ENCODE data around the gene PRKCA.
"Not testable (repeated sequence)": the region's sequence is repeated elsewhere in the genome, so short reads cannot be mapped to it uniquely, and the experiment has no call there.

The PRKCA gene

GRCh38 chr17:66698270-66698669, 395.9 kb downstream of the PRKCA start:
- DNase-seq (ENCODE audit: low read depth in 2 of 3, low spot score in 1 of 3): no peak

DNA sequence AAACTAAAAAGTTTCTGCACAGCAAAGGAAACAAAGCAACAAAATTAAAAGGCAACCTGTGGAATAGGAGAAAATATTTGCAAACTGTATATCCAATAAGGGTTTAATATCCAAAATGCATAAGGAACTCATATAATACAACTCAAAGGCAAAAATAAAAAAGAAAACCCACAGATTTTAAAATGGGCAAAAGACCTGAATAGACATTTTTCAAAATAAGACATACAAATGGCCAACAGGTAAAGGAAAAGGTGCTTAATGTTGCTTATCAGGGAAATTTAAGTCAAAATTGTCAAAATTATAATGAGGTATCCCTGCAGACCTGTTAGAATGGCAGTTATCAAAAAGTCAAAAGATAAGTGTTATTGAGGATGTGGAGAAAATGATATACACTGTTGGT, 399.0 kb downstream of the PRKCA start:
- no peak for DNase-seq (ENCODE audit: low read depth in 2 of 3, low spot score in 1 of 3)

- no peak for DNase-seq (ENCODE audit: low read depth in 2 of 3, low spot score in 1 of 3)
These were observed 399.9 kb downstream of the PRKCA start for GRCh38 chr17:66702106-66702936.

- DNase-seq (ENCODE audit: low read depth in 2 of 3, low spot score in 1 of 3): no peak
These were observed 402.6 kb downstream of the PRKCA start for GRCh38 chr17:66704858-66705520.

DNA sequence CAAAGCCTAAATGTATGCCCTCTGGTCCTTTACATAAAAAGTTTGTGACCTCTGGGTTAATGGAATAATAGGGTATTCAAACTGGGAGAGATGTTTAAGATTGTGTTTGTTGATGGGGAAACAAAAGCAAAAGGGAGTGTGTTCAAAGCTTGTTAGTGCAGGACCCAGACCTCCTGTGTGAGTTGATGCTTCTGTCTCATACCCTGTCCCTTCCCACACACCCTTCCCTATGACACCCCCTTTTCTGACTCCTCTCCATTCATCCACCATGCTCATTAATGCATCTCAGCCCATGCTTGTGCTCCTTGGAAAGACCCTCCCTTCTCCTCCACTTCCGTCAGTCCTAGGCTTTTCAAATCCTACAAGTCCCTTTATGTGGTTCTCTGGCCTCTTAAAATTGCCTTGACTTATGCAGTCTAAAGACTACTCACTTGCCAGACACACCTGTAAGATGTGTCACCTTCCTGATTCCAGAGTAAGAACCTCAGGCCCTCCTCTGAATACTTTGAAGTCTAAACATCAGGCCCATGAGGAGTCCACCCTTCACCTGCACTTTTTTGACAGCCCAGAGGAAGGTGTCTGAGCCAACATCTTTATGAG, 404.5 kb downstream of the PRKCA start:
- DNase-seq (ENCODE audit: low read depth in 2 of 3, low spot score in 1 of 3): no peak

GRCh38 chr17:66711401-66711800, 409.0 kb downstream of the PRKCA start:
- no peak for DNase-seq (ENCODE audit: low read depth in 2 of 3, low spot score in 1 of 3)

- no peak for DNase-seq (ENCODE audit: low read depth in 2 of 3, low spot score in 1 of 3)
These were observed 409.5 kb downstream of the PRKCA start for GRCh38 chr17:66711881-66712321.

- no peak for DNase-seq (ENCODE audit: low read depth in 2 of 3, low spot score in 1 of 3)
These were observed 410.0 kb downstream of the PRKCA start for GRCh38 chr17:66712453-66712852.

DNA sequence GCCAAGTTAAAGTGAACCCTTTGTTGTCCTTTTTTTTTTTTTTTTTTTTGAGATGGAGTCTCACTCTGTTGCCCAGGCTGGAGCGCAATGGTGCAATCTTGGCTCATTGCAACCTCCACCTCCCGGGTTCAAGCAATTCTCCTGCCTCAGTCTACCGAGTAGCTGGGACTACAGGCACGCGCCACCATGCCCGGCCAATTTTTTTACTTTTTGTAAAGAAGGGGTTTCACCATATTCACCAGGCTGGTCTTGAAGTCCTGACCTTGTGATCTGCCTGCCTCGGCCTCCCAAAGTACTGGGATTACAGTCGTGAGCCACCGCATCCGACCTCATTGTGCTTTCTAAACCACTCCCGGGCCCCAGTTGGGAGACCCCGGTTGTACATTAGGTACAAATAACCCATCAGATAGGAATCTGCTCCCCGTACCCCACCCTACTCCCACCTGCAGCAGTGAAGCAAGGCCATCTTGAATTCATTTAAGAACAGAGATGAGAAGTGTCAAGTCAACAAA, 410.7 kb downstream of the PRKCA start:
- not testable (repeated sequence) for DNase-seq (ENCODE audit: low read depth in 2 of 3, low spot score in 1 of 3)

- DNase-seq (ENCODE audit: low read depth in 2 of 3, low spot score in 1 of 3): no peak
These were observed 411.2 kb downstream of the PRKCA start for GRCh38 chr17:66713533-66714042.

DNA sequence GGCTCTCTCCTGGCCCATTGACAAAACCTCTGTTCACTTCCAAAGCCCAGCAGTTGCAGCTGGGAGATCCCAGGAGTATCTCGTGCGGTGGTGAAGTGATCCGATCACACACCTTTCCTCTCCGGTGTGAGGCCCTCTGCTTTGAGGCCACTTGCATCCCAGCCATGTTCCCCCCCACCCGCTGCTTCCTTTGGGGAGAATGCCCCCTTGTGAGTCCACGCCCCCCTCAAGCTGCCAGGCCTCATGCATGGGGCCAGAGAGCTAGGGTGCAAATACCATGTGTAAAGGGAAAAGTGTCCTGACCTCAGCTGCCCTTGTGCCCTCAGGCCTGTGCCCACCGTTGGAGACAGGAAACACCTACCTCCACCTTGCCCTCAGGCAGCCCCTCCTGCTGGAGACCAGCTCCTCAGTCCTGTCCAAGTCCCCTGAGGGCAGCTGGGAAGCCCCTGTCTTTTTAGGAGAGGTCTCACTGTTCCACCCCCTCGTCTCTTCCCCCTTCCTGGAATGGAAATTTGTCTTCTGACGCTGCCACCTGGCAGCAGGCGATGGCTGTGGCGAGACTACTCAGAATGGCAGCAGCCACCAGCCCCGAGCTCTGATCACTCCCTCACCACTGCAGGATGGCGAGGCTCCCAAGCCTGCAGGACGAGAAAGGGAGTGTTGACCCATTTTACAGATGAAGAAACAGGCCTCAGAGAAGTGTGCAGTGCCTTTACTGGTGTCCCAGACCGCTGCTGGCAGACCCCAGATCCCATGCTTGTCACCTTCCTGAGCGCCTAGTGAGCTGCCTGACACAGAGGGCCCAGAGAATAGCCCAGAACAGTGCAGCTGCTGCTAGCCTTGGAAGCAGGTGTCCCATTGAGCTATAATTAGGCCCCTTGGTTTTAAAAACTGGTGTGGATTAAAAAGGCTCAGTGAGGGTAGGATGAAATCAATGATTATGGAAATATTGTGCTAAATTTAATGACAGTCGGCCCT, 411.9 kb downstream of the PRKCA start:
- no peak for DNase-seq (ENCODE audit: low read depth in 2 of 3, low spot score in 1 of 3)

DNA sequence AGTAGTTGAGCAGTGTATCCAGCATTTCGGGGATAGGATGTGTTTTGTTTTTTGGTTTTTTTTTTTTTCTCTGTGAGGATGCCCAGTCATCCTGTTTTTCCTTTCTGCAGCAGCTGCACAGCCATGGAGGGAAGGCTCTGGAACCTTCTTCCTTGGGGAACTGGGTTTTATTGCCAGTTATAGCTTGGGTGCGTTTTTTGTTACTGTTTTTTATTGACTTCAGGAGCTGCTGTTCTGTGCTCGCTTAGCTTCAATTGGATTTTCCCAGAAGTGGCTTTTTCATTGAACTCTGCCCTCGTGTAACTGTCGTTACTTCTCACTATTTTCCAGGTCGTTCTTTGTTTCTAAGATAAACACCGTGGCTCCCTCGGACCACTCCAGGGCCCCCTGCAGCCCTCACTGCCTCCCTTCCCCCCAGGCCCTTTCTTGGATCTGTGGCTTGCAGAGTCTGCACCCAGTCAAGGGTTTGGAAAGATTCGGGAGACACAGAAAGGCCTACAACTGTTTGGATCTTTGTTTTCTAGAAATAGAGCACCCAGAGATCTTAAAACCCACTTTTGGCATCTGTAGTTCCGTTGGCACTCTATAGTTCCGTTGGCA, 412.8 kb downstream of the PRKCA start:
- DNase-seq (ENCODE audit: low read depth in 2 of 3, low spot score in 1 of 3): no peak

GRCh38 chr17:66715745-66716156, 413.3 kb downstream of the PRKCA start:
- DNase-seq (ENCODE audit: low read depth in 2 of 3, low spot score in 1 of 3): peak in 1 of 3 donors; percentile 5

GRCh38 chr17:66716236-66717026, 414.0 kb downstream of the PRKCA start:
- DNase-seq (ENCODE audit: low read depth in 2 of 3, low spot score in 1 of 3): no peak

- DNase-seq (ENCODE audit: low read depth in 2 of 3, low spot score in 1 of 3): no peak
These were observed 415.2 kb downstream of the PRKCA start for GRCh38 chr17:66717641-66718058.

GRCh38 chr17:66720027-66720426, 417.6 kb downstream of the PRKCA start:
- no peak for DNase-seq (ENCODE audit: low read depth in 2 of 3, low spot score in 1 of 3)

DNA sequence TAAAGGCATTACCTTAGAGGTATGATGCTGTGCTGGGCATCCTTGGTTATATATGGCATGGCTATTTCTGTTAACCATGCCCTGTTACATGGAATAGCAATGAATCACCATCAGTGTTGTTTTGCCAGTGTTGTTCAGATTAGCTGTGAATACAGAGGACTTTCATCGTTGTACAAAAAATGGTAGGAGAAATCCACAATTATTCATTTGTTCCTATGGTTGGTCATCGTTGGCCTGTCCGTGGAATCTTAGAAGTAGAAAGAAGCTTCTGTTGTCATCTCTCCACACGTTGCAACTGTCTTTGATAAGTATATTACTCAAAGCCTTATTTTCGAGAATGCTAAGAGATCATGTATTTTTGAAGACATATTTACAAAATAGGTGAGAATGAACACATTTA, 418.2 kb downstream of the PRKCA start:
- DNase-seq (ENCODE audit: low read depth in 2 of 3, low spot score in 1 of 3): no peak

DNA sequence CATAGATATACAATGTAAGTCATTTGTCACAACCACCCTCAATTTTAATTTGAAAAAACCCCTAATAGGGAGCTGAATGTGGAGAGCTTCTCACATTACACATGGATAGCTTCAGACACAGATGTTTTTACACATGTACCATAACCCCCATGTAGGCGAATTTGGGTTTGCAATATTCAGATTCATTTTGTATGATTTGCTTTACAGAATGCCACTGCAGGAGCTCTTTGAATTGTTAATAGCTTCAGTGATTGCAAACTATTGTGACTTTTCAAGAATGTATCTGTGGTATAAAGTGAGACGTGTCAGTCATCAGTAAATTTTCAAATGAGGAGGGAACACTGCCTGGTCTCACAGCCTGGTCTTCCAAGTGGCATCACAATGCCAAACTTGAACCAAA, 419.9 kb downstream of the PRKCA start:
- DNase-seq (ENCODE audit: low read depth in 2 of 3, low spot score in 1 of 3): no peak

Measured in stimulated activated CD4-positive, alpha-beta T cell treated with anti-CD3 and anti-CD28 coated beads, Interleukin-12 subunit alpha, Interleukin-12 subunit beta, amount 100 ng/mL, for 48 hours (primary cell).